ENCODE measurements around the gene ZFPM1. TPM values are rescaled to one million over a fixed set of nuclear protein-coding genes. Genes with fewer than 3 reads are reported as not detected.

Gene ZFPM1
- total RNA-seq, 2 experiments from 2014 or later: 2.1 to 14.2 TPM

DNA sequence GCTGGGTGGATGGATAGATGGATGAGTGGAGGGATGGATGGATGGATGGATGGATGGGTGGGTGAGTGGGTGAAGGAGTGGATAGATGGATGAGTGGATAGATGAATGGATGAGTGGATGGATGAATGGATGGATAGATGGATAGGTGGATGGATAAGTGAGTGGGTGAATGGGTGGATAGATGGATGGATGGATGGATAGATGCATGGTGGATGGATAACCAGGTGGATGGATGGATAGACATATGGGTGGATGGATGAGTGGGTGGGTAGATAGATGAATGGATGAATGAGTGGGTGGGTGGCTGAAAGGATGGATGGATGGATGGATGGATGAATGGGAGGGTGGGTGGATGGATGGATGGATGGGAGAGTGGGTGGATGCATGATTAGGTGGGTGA lies 66.2 kb downstream of the ZFPM1 start:
- Histone ChIP-seq H3K4me3 (ENCODE audit: low read depth, low read length, poor library complexity, severe bottlenecking) (no peak overlapping the region), H4K20me1 (ENCODE audit: insufficient read depth, low read length) (no peaks in the 10 kb centered on the region), H3K36me3 (ENCODE audit: insufficient read depth, low read length) (no peaks in the 10 kb centered on the region), H3K9me2 (ENCODE audit: insufficient read depth, low read length) (no peaks in the 10 kb centered on the region), H3K4me1 (ENCODE audit: insufficient read depth, low read length, poor library complexity, severe bottlenecking) (no peaks in the 10 kb centered on the region), H3K79me2 (ENCODE audit: insufficient read depth, low read depth, low read length) (no peaks in the 10 kb centered on the region), H3K9me3 (ENCODE audit: low read length) (no peaks in the 10 kb centered on the region), H2AFZ (ENCODE audit: low read length) (no peak overlapping the region), H3K4me2 (ENCODE audit: low read length) (no peak overlapping the region), H3K27ac (ENCODE audit: low read depth, low read length, poor library complexity, severe bottlenecking) (no peak overlapping the region)
- no peak for DNase-seq (ENCODE audit: low spot score)
- TF ChIP-seq EZH2phosphoT487 (IDR thresholded peaks at IDR 0.05; ENCODE audit: borderline replicate concordance, low read depth, low read length): no peak
- TF ChIP-seq CTCF (conservative IDR thresholded peaks at IDR 0.05; ENCODE audit: low read length): no peak
- POLR2A ChIA-PET: no interaction called here
- intact Hi-C loops (cut with micrococcal nuclease; ENCODE audit: unreplicated experiment): no loop called here
- no TSS peak for BruUV-seq (replicated peaks)
- CTCF ChIA-PET (ENCODE audit: unreplicated experiment): no interaction called here

GRCh38 chr16:88519938-88520653 lies 67.0 kb downstream of the ZFPM1 start:
- ChIA-PET CTCF (ENCODE audit: unreplicated experiment) (no interaction called here), POLR2A (no interaction called here)
- intact Hi-C loops (cut with micrococcal nuclease; ENCODE audit: unreplicated experiment): no loop called here

More at GRCh38 chr16:88519938-88520653, 67.0 kb downstream of the ZFPM1 start:
- peaks cover under 1% of the 10 kb centered on the region for H3K4me1 ChIP-seq (ENCODE audit: insufficient read depth, low read length, poor library complexity, severe bottlenecking)
- no peak for DNase-seq (ENCODE audit: low spot score)
- no peaks in the 10 kb centered on the region for H4K20me1 ChIP-seq (ENCODE audit: insufficient read depth, low read length)
- H3K9me3 ChIP-seq (ENCODE audit: low read length): no peaks in the 10 kb centered on the region
- no TSS peak for BruUV-seq (replicated peaks)
- TF ChIP-seq EZH2phosphoT487 (IDR thresholded peaks at IDR 0.05; ENCODE audit: borderline replicate concordance, low read depth, low read length) (no peak), CTCF (conservative IDR thresholded peaks at IDR 0.05; ENCODE audit: low read length) (no peak)
- no peaks in the 10 kb centered on the region for H3K9me2 ChIP-seq (ENCODE audit: insufficient read depth, low read length)
- no peak overlapping the region for H3K4me2 ChIP-seq (ENCODE audit: low read length)
- no peaks in the 10 kb centered on the region for H3K36me3 ChIP-seq (ENCODE audit: insufficient read depth, low read length)
- H3K27ac ChIP-seq (ENCODE audit: low read depth, low read length, poor library complexity, severe bottlenecking): no peak overlapping the region
- no peak overlapping the region for H3K4me3 ChIP-seq (ENCODE audit: low read depth, low read length, poor library complexity, severe bottlenecking)
- no peaks in the 10 kb centered on the region for H3K79me2 ChIP-seq (ENCODE audit: insufficient read depth, low read depth, low read length)
- no peak overlapping the region for H2AFZ ChIP-seq (ENCODE audit: low read length)

Measured in OCI-LY7 (cell line).